Caco-2 (cell line): ENCODE data around the gene XKR8. TPM values are rescaled to one million over a fixed set of nuclear protein-coding genes. Genes with fewer than 3 reads are reported as not detected.

ENCODE experiments used
- BruUV-seq: library from RNA; stranded (reverse); fragments of 400-500 nt; replicated peaks from 2 replicates; lab custom pipeline; 2021; lab: Mats Ljungman, UMichigan
- CTCF ChIA-PET: fragments of 300-600 bp; sonication (Branson Sonifier 250); formaldehyde crosslinking; loops from one replicate; lab custom pipeline; 2022; ENCODE audit warnings: antibody characterized with exemption; lab: Charles Lee
- POLR2A ChIA-PET: fragments of 300-600 bp; sonication (Branson Sonifier 250); formaldehyde crosslinking; loops from one replicate; lab custom pipeline; 2022; ENCODE audit warnings: antibody characterized with exemption; lab: Charles Lee
- DNase-seq, 2 experiments: peaks; one replicate each; pipeline versions ENCODE4 v3.0.0 to v3.0.0-alpha.2; 2020 to 2022
- H3K27me3 ChIP-seq: replicated peaks from 2 replicates; pipeline ENCODE4 v1.6.0; 2011; ENCODE audit warnings: low read length; ENCODE audit not compliant: control insufficient read depth, insufficient read depth
- H3K36me3 ChIP-seq: 2 replicates; pipeline ENCODE4 v1.5.1; 2011; ENCODE audit warnings: low read length; ENCODE audit not compliant: control insufficient read depth, insufficient read depth
- H3K4me1 ChIP-seq: fragments of 250-450 bp; sonication (Bioruptor Pico); 2 replicates; pipeline ENCODE4 v1.5.1; 2020; ENCODE audit warnings: mild to moderate bottlenecking
- H3K4me3 ChIP-seq: 2 replicates; pipeline ENCODE4 v1.5.1; 2011; ENCODE audit warnings: low read depth, mild to moderate bottlenecking, control low read depth, low read length
- H3K9me3 ChIP-seq: fragments of 250-450 bp; sonication (Bioruptor Pico); 2 replicates; pipeline ENCODE4 v1.5.1; 2020; ENCODE audit warnings: mild to moderate bottlenecking, moderate library complexity
- H3K27ac Mint-ChIP-seq: one replicate; pipeline ENCODE4 v1.8.0; 2022; ENCODE audit warnings: mixed read lengths; ENCODE audit not compliant: unreplicated experiment
- H3K27me3 Mint-ChIP-seq: one replicate; pipeline ENCODE4 v1.8.0; 2022; ENCODE audit warnings: mixed read lengths; ENCODE audit not compliant: insufficient read depth, unreplicated experiment
- H3K36me3 Mint-ChIP-seq: one replicate; pipeline ENCODE4 v1.8.0; 2022; ENCODE audit warnings: mild to moderate bottlenecking, mixed read lengths; ENCODE audit not compliant: insufficient read depth, unreplicated experiment
- H3K4me1 Mint-ChIP-seq: one replicate; pipeline ENCODE4 v1.8.0; 2022; ENCODE audit warnings: low read depth, mixed read lengths; ENCODE audit not compliant: unreplicated experiment
- H3K4me3 Mint-ChIP-seq: one replicate; pipeline ENCODE4 v1.8.0; 2022; ENCODE audit warnings: mild to moderate bottlenecking, moderate library complexity, mixed read lengths; ENCODE audit not compliant: unreplicated experiment
- H3K9me3 Mint-ChIP-seq: one replicate; pipeline ENCODE4 v1.8.0; 2022; ENCODE audit warnings: mixed read lengths; ENCODE audit not compliant: unreplicated experiment
- intact Hi-C: fragments of 100-400 bp; cut with micrococcal nuclease; formaldehyde crosslinking; loops from one replicate; pipeline ENCODE4 v1.10.0; 2022; ENCODE audit not compliant: unreplicated experiment
- total RNA-seq: library from RNA; stranded (reverse); gene quantifications from 2 replicates; pipeline ENCODE4 v1.2.3, GENCODE V29; 2022
- TF ChIP-seq, protein P1 (sequence below), 2 experiments: fragments of 200-600 bp in 1 of 2; IDR thresholded peaks; 1 replicate in 1 of 2; 2 replicates in 1 of 2; pipeline versions ENCODE4 v1.5.1 to v1.8.0; 2011 to 2022; ENCODE audit warnings: antibody characterized with exemption in 1 of 2, control low read depth in 1 of 2, inconsistent platforms in 1 of 2, low read depth in 1 of 2, low read length in 1 of 2, mild to moderate bottlenecking in 1 of 2, moderate library complexity in 1 of 2; ENCODE audit not compliant: insufficient read depth in 1 of 2, severe bottlenecking in 1 of 2, unreplicated experiment in 1 of 2

Gene XKR8
- total RNA-seq, 1 experiment from 2014 or later: 8.9 TPM

DNA sequence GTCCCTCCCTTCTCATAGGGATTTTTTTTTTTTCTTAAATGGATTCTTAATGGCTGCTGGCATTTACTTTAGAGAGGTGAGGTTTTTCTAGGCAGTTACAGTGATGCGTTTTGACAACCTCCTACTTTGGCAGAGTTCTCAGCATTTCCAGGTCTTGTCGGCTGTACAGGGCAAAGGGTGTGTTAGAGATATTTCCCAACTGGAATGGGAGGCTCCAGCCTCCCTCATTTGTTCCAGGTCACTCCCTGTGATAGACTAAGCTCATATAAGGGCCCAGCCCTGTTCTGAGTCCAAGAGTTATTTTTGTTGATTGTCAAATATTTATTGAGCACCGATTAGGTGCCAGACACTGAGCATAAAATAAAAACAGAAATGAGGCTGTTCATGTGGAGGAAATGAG, 7.6 kb upstream of the XKR8 start:
- Mint-ChIP-seq H3K4me3 (no peak overlapping the region), H3K36me3 (no peaks in the 10 kb centered on the region), H3K27ac (no peak overlapping the region), H3K27me3 (no peaks in the 10 kb centered on the region), H3K4me1 (no peaks in the 10 kb centered on the region), H3K9me3 (no peaks in the 10 kb centered on the region)
- DNase-seq: no peak
- Histone ChIP-seq H3K27me3 (no peaks in the 10 kb centered on the region), H3K4me1 (no peaks in the 10 kb centered on the region), H3K4me3 (no peak overlapping the region), H3K36me3 (no peaks in the 10 kb centered on the region), H3K9me3 (no peaks in the 10 kb centered on the region)
- CTCF ChIA-PET: no interaction called here
- BruUV-seq: no TSS peak
- intact Hi-C loops: no loop called here
- POLR2A ChIA-PET: no interaction called here
- TF ChIP-seq, protein P1, sequence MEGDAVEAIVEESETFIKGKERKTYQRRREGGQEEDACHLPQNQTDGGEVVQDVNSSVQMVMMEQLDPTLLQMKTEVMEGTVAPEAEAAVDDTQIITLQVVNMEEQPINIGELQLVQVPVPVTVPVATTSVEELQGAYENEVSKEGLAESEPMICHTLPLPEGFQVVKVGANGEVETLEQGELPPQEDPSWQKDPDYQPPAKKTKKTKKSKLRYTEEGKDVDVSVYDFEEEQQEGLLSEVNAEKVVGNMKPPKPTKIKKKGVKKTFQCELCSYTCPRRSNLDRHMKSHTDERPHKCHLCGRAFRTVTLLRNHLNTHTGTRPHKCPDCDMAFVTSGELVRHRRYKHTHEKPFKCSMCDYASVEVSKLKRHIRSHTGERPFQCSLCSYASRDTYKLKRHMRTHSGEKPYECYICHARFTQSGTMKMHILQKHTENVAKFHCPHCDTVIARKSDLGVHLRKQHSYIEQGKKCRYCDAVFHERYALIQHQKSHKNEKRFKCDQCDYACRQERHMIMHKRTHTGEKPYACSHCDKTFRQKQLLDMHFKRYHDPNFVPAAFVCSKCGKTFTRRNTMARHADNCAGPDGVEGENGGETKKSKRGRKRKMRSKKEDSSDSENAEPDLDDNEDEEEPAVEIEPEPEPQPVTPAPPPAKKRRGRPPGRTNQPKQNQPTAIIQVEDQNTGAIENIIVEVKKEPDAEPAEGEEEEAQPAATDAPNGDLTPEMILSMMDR (IDR thresholded peaks at IDR 0.05; ENCODE audit: insufficient read depth in 1 of 2, low read depth in 1 of 2, low read length in 1 of 2, severe bottlenecking in 1 of 2, unreplicated experiment in 1 of 2): no peak

DNA sequence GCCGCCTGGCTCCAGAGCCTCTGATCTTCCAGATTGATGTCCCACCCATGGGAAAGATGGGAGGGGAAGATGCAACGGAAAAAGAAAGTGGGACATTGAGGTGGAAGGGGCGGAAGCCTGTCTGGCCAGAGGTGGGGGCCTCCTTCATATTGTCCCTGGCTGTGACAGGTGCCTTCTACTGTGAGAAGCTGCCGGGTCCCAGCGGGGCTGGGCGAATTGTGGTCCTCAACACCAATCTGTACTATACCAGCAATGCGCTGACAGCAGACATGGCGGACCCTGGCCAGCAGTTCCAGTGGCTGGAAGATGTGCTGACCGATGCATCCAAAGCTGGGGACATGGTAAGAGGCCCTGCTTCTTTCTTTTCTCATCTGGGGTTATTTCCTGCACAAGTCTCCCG, 5.6 kb upstream of the XKR8 start:
- H3K36me3 ChIP-seq: no peaks in the 10 kb centered on the region
- Mint-ChIP-seq H3K9me3 (no peaks in the 10 kb centered on the region), H3K4me3 (no peak overlapping the region), H3K36me3 (no peaks in the 10 kb centered on the region), H3K4me1 (no peaks in the 10 kb centered on the region), H3K27ac (no peak overlapping the region), H3K27me3 (no peaks in the 10 kb centered on the region)
- ChIA-PET CTCF (no interaction called here), POLR2A (no interaction called here)
- intact Hi-C loops: no loop called here
- BruUV-seq: no TSS peak
- H3K27me3 ChIP-seq: no peaks in the 10 kb centered on the region
- no peak for DNase-seq
- TF ChIP-seq, protein P1 (IDR thresholded peaks at IDR 0.05; ENCODE audit: insufficient read depth in 1 of 2, low read depth in 1 of 2, low read length in 1 of 2, severe bottlenecking in 1 of 2, unreplicated experiment in 1 of 2): no peak
- H3K4me3 ChIP-seq: no peak overlapping the region
- H3K9me3 ChIP-seq: no peaks in the 10 kb centered on the region
- H3K4me1 ChIP-seq: no peaks in the 10 kb centered on the region

DNA sequence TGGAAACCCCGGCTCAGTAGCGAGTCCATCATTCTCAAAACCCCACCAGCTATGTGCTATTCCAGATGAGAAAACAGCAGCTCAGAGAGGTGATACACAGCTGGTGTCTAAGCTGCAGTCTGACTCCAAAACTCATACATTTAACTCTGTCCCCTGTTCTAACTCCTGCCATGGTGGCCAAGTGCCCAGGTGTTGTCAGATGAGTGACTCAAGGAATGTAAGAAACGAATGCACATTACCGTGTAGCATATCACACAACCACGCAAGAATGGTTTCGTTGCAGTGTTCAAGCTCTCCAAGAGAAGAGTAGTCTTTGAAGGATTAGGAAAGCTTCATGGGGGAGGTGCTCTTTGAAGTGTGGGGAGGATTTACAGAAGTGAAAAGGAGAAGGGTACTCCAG, 4.7 kb upstream of the XKR8 start:
- H3K4me3 ChIP-seq: no peak overlapping the region
- no peaks in the 10 kb centered on the region for H3K9me3 ChIP-seq
- H3K27me3 ChIP-seq: no peaks in the 10 kb centered on the region
- H3K27ac Mint-ChIP-seq: no peak overlapping the region
- H3K4me1 ChIP-seq: no peaks in the 10 kb centered on the region
- ChIA-PET CTCF (no interaction called here), POLR2A (no interaction called here)
- H3K36me3 Mint-ChIP-seq: no peaks in the 10 kb centered on the region
- no peak for DNase-seq
- H3K36me3 ChIP-seq: no peaks in the 10 kb centered on the region
- intact Hi-C loops: no loop called here
- H3K27me3 Mint-ChIP-seq: no peaks in the 10 kb centered on the region
- H3K4me1 Mint-ChIP-seq: no peaks in the 10 kb centered on the region
- no peak overlapping the region for H3K4me3 Mint-ChIP-seq
- BruUV-seq: no TSS peak
- TF ChIP-seq, protein P1 (IDR thresholded peaks at IDR 0.05; ENCODE audit: insufficient read depth in 1 of 2, low read depth in 1 of 2, low read length in 1 of 2, severe bottlenecking in 1 of 2, unreplicated experiment in 1 of 2): no peak
- no peaks in the 10 kb centered on the region for H3K9me3 Mint-ChIP-seq
